Measurements from ENCODE around the gene ZNF765. TPM values are rescaled to one million over a fixed set of nuclear protein-coding genes. Genes with fewer than 3 reads are reported as not detected.

Gene ZNF765
- total and polyA plus RNA-seq, 2 donors (not counting 3 experiments of a cell fraction or from before 2014, with no cell fraction given) = 2.5 to 7.7 TPM

DNA sequence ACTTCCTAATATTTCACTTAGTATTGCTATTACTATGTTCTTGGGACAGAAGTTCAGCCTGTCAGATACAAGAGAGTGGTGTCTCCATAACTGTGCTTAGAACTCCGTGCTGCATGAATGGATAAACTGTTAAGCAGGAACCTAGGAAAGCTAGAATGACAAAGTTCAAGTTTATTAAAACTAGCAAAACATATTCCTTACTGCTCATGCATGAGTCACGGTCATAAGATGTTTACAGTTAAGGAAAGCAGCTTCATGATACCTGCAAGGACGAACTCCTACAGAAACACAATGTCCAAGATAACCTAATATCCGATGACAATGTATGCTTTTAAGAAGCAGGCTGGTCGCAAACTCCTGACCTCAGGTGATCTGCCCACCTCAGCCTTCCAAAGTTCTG lies 6.0 kb upstream of the ZNF765 start:
- Histone ChIP-seq H3K36me3 (ENCODE audit: control insufficient read depth in 2 of 2, extremely low read depth in 1 of 2, insufficient read depth in 2 of 2, low read length in 2 of 2) (no peaks in the 10 kb centered on the region), H3K27me3 (ENCODE audit: control insufficient read depth in 2 of 2, insufficient read depth in 2 of 2, low read length in 2 of 2) (no peaks in the 10 kb centered on the region), H3K9ac (replicated peaks; ENCODE audit: extremely low read depth, insufficient read depth, low read length) (no peak overlapping the region), H3K27ac (ENCODE audit: insufficient read depth, low read depth, low read length) (no peak overlapping the region), H3K4me3 (replicated peaks in 1 of 3; ENCODE audit: insufficient read depth in 1 of 3, low read depth in 1 of 3, low read length in 3 of 3) (no peak overlapping the region), H2AFZ (ENCODE audit: low read depth, low read length) (no peak overlapping the region), H3K9me3 (replicated peaks; ENCODE audit: control insufficient read depth, insufficient read depth, low read length) (no peaks in the 10 kb centered on the region), H4K20me1 (replicated peaks; ENCODE audit: control insufficient read depth, extremely low read depth, insufficient read depth, low read length) (no peaks in the 10 kb centered on the region), H3K9me1 (replicated peaks; ENCODE audit: control insufficient read depth, extremely low read depth, insufficient read depth, low read length) (no peaks in the 10 kb centered on the region), H3K4me2 (ENCODE audit: insufficient read depth, low read length) (no peak overlapping the region), H3K79me2 (ENCODE audit: control insufficient read depth, insufficient read depth, low read length) (no peaks in the 10 kb centered on the region), H3K4me1 (ENCODE audit: control insufficient read depth, extremely low read depth, insufficient read depth, low read length) (no peaks in the 10 kb centered on the region)
- TF ChIP-seq FOS (IDR thresholded peaks at IDR 0.05; ENCODE audit: borderline replicate concordance, insufficient read depth, low read length) (no peak), GATA2 (IDR thresholded peaks at IDR 0.05; ENCODE audit: insufficient read depth, insufficient read length, low read depth, low read length) (no peak), EZH2 (IDR thresholded peaks at IDR 0.05; ENCODE audit: borderline replicate concordance, low read depth, low read length, severe bottlenecking) (no peak), POLR2AphosphoS5 (IDR thresholded peaks at IDR 0.05; ENCODE audit: insufficient read depth, low read depth, low read length) (no peak), JUN (IDR thresholded peaks at IDR 0.05; ENCODE audit: borderline replicate concordance, insufficient read depth, insufficient read length, low read depth) (no peak), MYC (IDR thresholded peaks at IDR 0.05; ENCODE audit: low read depth, low read length) (no peak), POLR2A (IDR thresholded peaks at IDR 0.05; ENCODE audit: low read depth, low read length) (no peak)
- TF ChIP-seq, protein P1, sequence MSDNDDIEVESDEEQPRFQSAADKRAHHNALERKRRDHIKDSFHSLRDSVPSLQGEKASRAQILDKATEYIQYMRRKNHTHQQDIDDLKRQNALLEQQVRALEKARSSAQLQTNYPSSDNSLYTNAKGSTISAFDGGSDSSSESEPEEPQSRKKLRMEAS (IDR thresholded peaks at IDR 0.05; ENCODE audit: insufficient read depth, insufficient read length) = no peak
- TF ChIP-seq, protein P2, sequence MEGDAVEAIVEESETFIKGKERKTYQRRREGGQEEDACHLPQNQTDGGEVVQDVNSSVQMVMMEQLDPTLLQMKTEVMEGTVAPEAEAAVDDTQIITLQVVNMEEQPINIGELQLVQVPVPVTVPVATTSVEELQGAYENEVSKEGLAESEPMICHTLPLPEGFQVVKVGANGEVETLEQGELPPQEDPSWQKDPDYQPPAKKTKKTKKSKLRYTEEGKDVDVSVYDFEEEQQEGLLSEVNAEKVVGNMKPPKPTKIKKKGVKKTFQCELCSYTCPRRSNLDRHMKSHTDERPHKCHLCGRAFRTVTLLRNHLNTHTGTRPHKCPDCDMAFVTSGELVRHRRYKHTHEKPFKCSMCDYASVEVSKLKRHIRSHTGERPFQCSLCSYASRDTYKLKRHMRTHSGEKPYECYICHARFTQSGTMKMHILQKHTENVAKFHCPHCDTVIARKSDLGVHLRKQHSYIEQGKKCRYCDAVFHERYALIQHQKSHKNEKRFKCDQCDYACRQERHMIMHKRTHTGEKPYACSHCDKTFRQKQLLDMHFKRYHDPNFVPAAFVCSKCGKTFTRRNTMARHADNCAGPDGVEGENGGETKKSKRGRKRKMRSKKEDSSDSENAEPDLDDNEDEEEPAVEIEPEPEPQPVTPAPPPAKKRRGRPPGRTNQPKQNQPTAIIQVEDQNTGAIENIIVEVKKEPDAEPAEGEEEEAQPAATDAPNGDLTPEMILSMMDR (IDR thresholded peaks at IDR 0.05; ENCODE audit: extremely low read depth in 1 of 2, insufficient read depth in 1 of 2, low read depth in 1 of 2, low read length in 2 of 2) = no peak
- ChIA-PET CTCF (interaction anchor here (1.5 to 1.6 kb wide), 2 partner anchors 15 to 194 kb away, joined by 3 to 4 read pairs; no protein-coding TSS in a partner anchor), POLR2A (no interaction called here)
- dilution Hi-C loops (cut with MboI; ENCODE audit: extremely low pct_ligation_motif_present, low sequenced_read_pairs) = no loop called here
- no TSS peak for BruUV-seq (replicated peaks)
- FAIRE-seq = no peak
- no peak for DNase-seq (ENCODE audit: low read depth, low spot score)
- intact Hi-C loops (cut with micrococcal nuclease) = no loop called here
